ENCODE measurements around the gene GID8. TPM values are rescaled to one million over a fixed set of nuclear protein-coding genes. Genes with fewer than 3 reads are reported as not detected.
A peak's percentile ranks its signal among the peaks of the same experiment; 100 is the strongest.

GID8 gene
- total and polyA plus RNA-seq, 2 experiments from 2014 or later: 41.8 to 106 TPM

- Histone ChIP-seq H4K20me1 (replicated peaks; ENCODE audit: insufficient read depth) (no peaks in the 10 kb centered on the region), H3K27me3 (ENCODE audit: insufficient read depth) (no peaks in the 10 kb centered on the region), H3K27ac (ENCODE audit: low read depth) (0 out of 2 replicates have a peak overlapping the region, but pooled peaks have one; percentile 66), H3F3A (replicated peaks; ENCODE audit: low read depth) (no peaks in the 10 kb centered on the region; the same call in 1 of the 2 replicates), H3K36me3 (ENCODE audit: insufficient read depth) (no peaks in the 10 kb centered on the region), H3K4me1 (ENCODE audit: insufficient read depth) (no peaks in the 10 kb centered on the region), H3K4me2 (no peak overlapping the region), H3K9me2 (ENCODE audit: insufficient read depth) (no peaks in the 10 kb centered on the region), H3K79me2 (replicated peaks; ENCODE audit: insufficient read depth) (no peaks in the 10 kb centered on the region), H2AFZ (no peak overlapping the region), H3K4me3 (no peak overlapping the region)
- peaks cover 4% of the 10 kb centered on the region for H3K27me3 Mint-ChIP-seq (ENCODE audit: insufficient read depth, low read depth, poor library complexity)
- H3K9me3 Mint-ChIP-seq: no peaks in the 10 kb centered on the region
- H3K36me3 Mint-ChIP-seq (ENCODE audit: low read depth): peaks cover 8% of the 10 kb centered on the region; the same call in 2 of the 3 replicates
- peaks cover 4% of the 10 kb centered on the region; the same call in 2 of the 3 replicates for H3K4me1 Mint-ChIP-seq
- DNase-seq (ENCODE audit: low spot score) (no peak), ATAC-seq (no peak)
- no peak overlapping the region for H3K4me3 Mint-ChIP-seq
- TF ChIP-seq, protein P1, sequence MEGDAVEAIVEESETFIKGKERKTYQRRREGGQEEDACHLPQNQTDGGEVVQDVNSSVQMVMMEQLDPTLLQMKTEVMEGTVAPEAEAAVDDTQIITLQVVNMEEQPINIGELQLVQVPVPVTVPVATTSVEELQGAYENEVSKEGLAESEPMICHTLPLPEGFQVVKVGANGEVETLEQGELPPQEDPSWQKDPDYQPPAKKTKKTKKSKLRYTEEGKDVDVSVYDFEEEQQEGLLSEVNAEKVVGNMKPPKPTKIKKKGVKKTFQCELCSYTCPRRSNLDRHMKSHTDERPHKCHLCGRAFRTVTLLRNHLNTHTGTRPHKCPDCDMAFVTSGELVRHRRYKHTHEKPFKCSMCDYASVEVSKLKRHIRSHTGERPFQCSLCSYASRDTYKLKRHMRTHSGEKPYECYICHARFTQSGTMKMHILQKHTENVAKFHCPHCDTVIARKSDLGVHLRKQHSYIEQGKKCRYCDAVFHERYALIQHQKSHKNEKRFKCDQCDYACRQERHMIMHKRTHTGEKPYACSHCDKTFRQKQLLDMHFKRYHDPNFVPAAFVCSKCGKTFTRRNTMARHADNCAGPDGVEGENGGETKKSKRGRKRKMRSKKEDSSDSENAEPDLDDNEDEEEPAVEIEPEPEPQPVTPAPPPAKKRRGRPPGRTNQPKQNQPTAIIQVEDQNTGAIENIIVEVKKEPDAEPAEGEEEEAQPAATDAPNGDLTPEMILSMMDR (conservative IDR thresholded peaks at IDR 0.05; ENCODE audit: low read depth in 2 of 2): no peak
- no peak for TF ChIP-seq EZH2 (IDR thresholded peaks at IDR 0.05; ENCODE audit: low read depth, unreplicated experiment)
- TF ChIP-seq CREB1 (CRISPR knock-in tag; IDR thresholded peaks at IDR 0.05; ENCODE audit: low read depth): no peak
- TF ChIP-seq, protein P2, sequence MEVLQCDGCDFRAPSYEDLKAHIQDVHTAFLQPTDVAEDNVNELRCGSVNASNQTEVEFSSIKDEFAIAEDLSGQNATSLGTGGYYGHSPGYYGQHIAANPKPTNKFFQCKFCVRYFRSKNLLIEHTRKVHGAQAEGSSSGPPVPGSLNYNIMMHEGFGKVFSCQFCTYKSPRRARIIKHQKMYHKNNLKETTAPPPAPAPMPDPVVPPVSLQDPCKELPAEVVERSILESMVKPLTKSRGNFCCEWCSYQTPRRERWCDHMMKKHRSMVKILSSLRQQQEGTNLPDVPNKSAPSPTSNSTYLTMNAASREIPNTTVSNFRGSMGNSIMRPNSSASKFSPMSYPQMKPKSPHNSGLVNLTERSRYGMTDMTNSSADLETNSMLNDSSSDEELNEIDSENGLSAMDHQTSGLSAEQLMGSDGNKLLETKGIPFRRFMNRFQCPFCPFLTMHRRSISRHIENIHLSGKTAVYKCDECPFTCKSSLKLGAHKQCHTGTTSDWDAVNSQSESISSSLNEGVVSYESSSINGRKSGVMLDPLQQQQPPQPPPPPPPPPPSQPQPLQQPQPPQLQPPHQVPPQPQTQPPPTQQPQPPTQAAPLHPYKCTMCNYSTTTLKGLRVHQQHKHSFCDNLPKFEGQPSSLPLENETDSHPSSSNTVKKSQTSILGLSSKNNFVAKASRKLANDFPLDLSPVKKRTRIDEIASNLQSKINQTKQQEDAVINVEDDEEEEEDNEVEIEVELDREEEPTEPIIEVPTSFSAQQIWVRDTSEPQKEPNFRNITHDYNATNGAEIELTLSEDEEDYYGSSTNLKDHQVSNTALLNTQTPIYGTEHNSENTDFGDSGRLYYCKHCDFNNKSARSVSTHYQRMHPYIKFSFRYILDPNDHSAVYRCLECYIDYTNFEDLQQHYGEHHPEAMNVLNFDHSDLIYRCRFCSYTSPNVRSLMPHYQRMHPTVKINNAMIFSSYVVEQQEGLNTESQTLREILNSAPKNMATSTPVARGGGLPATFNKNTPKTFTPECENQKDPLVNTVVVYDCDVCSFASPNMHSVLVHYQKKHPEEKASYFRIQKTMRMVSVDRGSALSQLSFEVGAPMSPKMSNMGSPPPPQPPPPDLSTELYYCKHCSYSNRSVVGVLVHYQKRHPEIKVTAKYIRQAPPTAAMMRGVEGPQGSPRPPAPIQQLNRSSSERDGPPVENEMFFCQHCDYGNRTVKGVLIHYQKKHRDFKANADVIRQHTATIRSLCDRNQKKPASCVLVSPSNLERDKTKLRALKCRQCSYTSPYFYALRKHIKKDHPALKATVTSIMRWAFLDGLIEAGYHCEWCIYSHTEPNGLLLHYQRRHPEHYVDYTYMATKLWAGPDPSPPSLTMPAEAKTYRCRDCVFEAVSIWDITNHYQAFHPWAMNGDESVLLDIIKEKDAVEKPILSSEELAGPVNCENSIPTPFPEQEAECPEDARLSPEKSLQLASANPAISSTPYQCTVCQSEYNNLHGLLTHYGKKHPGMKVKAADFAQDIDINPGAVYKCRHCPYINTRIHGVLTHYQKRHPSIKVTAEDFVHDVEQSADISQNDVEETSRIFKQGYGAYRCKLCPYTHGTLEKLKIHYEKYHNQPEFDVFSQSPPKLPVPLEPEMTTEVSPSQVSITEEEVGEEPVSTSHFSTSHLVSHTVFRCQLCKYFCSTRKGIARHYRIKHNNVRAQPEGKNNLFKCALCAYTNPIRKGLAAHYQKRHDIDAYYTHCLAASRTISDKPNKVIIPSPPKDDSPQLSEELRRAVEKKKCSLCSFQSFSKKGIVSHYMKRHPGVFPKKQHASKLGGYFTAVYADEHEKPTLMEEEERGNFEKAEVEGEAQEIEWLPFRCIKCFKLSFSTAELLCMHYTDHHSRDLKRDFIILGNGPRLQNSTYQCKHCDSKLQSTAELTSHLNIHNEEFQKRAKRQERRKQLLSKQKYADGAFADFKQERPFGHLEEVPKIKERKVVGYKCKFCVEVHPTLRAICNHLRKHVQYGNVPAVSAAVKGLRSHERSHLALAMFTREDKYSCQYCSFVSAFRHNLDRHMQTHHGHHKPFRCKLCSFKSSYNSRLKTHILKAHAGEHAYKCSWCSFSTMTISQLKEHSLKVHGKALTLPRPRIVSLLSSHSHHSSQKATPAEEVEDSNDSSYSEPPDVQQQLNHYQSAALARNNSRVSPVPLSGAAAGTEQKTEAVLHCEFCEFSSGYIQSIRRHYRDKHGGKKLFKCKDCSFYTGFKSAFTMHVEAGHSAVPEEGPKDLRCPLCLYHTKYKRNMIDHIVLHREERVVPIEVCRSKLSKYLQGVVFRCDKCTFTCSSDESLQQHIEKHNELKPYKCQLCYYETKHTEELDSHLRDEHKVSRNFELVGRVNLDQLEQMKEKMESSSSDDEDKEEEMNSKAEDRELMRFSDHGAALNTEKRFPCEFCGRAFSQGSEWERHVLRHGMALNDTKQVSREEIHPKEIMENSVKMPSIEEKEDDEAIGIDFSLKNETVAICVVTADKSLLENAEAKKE (CRISPR knock-in tag; IDR thresholded peaks at IDR 0.05): no peak
- no peak for TF ChIP-seq ZNF331 (CRISPR knock-in tag; IDR thresholded peaks at IDR 0.05; ENCODE audit: low read depth)
- TF ChIP-seq, protein P3, sequence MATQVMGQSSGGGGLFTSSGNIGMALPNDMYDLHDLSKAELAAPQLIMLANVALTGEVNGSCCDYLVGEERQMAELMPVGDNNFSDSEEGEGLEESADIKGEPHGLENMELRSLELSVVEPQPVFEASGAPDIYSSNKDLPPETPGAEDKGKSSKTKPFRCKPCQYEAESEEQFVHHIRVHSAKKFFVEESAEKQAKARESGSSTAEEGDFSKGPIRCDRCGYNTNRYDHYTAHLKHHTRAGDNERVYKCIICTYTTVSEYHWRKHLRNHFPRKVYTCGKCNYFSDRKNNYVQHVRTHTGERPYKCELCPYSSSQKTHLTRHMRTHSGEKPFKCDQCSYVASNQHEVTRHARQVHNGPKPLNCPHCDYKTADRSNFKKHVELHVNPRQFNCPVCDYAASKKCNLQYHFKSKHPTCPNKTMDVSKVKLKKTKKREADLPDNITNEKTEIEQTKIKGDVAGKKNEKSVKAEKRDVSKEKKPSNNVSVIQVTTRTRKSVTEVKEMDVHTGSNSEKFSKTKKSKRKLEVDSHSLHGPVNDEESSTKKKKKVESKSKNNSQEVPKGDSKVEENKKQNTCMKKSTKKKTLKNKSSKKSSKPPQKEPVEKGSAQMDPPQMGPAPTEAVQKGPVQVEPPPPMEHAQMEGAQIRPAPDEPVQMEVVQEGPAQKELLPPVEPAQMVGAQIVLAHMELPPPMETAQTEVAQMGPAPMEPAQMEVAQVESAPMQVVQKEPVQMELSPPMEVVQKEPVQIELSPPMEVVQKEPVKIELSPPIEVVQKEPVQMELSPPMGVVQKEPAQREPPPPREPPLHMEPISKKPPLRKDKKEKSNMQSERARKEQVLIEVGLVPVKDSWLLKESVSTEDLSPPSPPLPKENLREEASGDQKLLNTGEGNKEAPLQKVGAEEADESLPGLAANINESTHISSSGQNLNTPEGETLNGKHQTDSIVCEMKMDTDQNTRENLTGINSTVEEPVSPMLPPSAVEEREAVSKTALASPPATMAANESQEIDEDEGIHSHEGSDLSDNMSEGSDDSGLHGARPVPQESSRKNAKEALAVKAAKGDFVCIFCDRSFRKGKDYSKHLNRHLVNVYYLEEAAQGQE (IDR thresholded peaks at IDR 0.05; ENCODE audit: unreplicated experiment): no peak
- peak overlapping the region; percentile 59; the same call in 1 of the 2 replicates for H3K27ac Mint-ChIP-seq
Observed at GRCh38 chr20:62961799-62962198, 23.9 kb downstream of the GID8 start.

All from GM23338 (cell line).